Heart right ventricle (tissue), 16 donors: ENCODE results near the gene ADAMTS17. TPM values are rescaled to one million over a fixed set of nuclear protein-coding genes. Genes with fewer than 3 reads are reported as not detected.
"Not testable (repeated sequence)": the region's sequence is repeated elsewhere in the genome, so short reads cannot be mapped to it uniquely, and the experiment has no call there.

Experiments
- ATAC-seq, 8 donors: fragments of 200-7000 bp; cut with Tn5 transposase; one replicate each; pipeline ENCODE4 v1.9.1; 2020; ENCODE audit warnings: mild to moderate bottlenecking in 8 of 8, moderate library complexity in 8 of 8, moderate number of reproducible peaks in 1 of 8
- DNase-seq, 2 donors: peaks; one replicate each; pipeline ENCODE4 v3.0.0-alpha.2; 2020
- H3K27ac ChIP-seq, 10 donors: fragments of 200-600 bp; sonication (generic) in 2 of 10; one replicate each; pipeline versions ENCODE4 v1.5.0 to v1.8.0; 2020 to 2022; ENCODE audit warnings: mild to moderate bottlenecking in 3 of 10
- H3K27me3 ChIP-seq, 7 donors: fragments of 200-600 bp; one replicate each; pipeline ENCODE4 v1.8.0; 2021 to 2022; ENCODE audit warnings: mild to moderate bottlenecking in 2 of 7
- H3K36me3 ChIP-seq, 9 donors: fragments of 200-600 bp; sonication (generic) in 1 of 9; one replicate each; pipeline versions ENCODE4 v1.5.0 to v1.8.0; 2020 to 2022; ENCODE audit warnings: mild to moderate bottlenecking in 2 of 9
- H3K4me1 ChIP-seq, 9 donors: fragments of 200-600 bp; sonication (generic) in 1 of 9; one replicate each; pipeline versions ENCODE4 v1.5.0 to v1.8.0; 2020 to 2022; ENCODE audit warnings: mild to moderate bottlenecking in 4 of 9
- H3K4me3 ChIP-seq, 10 donors: fragments of 200-600 bp; sonication (generic) in 2 of 10; one replicate each; pipeline versions ENCODE4 v1.5.0 to v1.8.0; 2020 to 2022; ENCODE audit warnings: mild to moderate bottlenecking in 7 of 10, moderate library complexity in 2 of 10
- H3K9me3 ChIP-seq, 11 donors: fragments of 200-600 bp in 10 of 11; sonication (generic) in 2 of 11; one replicate each; pipeline versions ENCODE4 v1.5.0 to v1.8.0; 2013 to 2022; ENCODE audit warnings: mild to moderate bottlenecking in 2 of 11, control low read depth in 1 of 11, moderate library complexity in 1 of 11
- CTCF ChIP-seq, 9 donors: fragments of 200-600 bp; sonication (generic) in 2 of 9; IDR thresholded peaks; one replicate each; pipeline versions ENCODE4 v1.5.0 to v1.8.0; 2021 to 2022; ENCODE audit warnings: antibody characterized with exemption in 9 of 9, mild to moderate bottlenecking in 5 of 9, moderate library complexity in 1 of 9
- WGBS, 2 donors: extraction: QIAGEN DNeasy Blood & Tissue Kit; methylation state at CpG; one replicate each; pipeline ENCODE4 v1.1.7; 2013; ENCODE audit warnings: inconsistent platforms in 1 of 2; 5-methylcytosine and 5-hydroxymethylcytosine counted together
- intact Hi-C, 10 donors: fragments of 100-400 bp; cut with DNase I; formaldehyde crosslinking; loops; one replicate each; pipeline versions ENCODE4 v1.11.1 to v1.14.2; 2022
- polyA plus RNA-seq, 2 donors: library from polyadenylated mRNA; stranded (reverse); fragments of 200-250 nt; gene quantifications; one replicate each; pipeline ENCODE4 v1.2.3, GENCODE V29; 2013
- total RNA-seq, 10 donors: library from RNA; stranded (reverse); fragmentation: NEBNext Ultra II Directional in 3 of 10; extraction: Animal tissue kit (Norgen Biotek cat#: 25700) in 3 of 10; gene quantifications; one replicate each; pipeline versions ENCODE4 v1.2.1 to v1.2.4, GENCODE V29; 2021 to 2023
- donor health status: Arrhythmogenic right ventricular cardiomyopathy.
- donor health status: ischemic (EF 13 %, LVEDD 7.1; RV severe dilation, severe dysfunction).
- donor health status: healthy with polysubstance abuse.
- donor health status: DM: no; HTN: yes; CAD: no.
- donor health status: DM: no; HTN: no; CAD: no.
- donor health status: ischemic (EF 25% LVEDD 6.9; RV normal size, moderate dysfunction).
- donor health status: ischemic (EF 25% LVEDD 5.7; RV mildly dilated, moderate dysfunction).
- donor health status: healthy.
- donor health status: DM: yes; HTN: yes; CAD: no.
- donor health status: Ischemic cardiomyopathy.
- donor health status: ischemic (EF 35%, LVEDD 5.7; RV mildly dilated, moderate dysfunction).
- donor health status: nonischemic (EF 11% LVEDD 7.7; RV severe dilation, severe dysfunction).
- donor health status: DM: yes; HTN: yes; CAD: no.
- donor health status: PGD.
- donor health status: ischemic (EF 29% LVEDD 5.4; RV normal size, mild dysfunction).
- donor health status: nonischemic (EF 23%, LVEDD 6.1; RV moderate dilation, normal function).

ADAMTS17 gene
- total and polyA plus RNA-seq, 12 donors = 0.47 to 5.0 (median 1.2) TPM

GRCh38 chr15:100092034-100092433, 249.7 kb downstream of the ADAMTS17 start:
- H3K4me1 ChIP-seq = peaks cover 0 to 5% (median 0%) of the 10 kb centered on the region in 9 donors
- no peak for TF ChIP-seq CTCF (IDR thresholded peaks at IDR 0.05)
- intact Hi-C loops = no loop called here
- DNase-seq = no peak
- H3K27ac ChIP-seq = no peak overlapping the region
- no peak overlapping the region for H3K4me3 ChIP-seq
- H3K36me3 ChIP-seq = no peaks in the 10 kb centered on the region
- H3K27me3 ChIP-seq = no peaks in the 10 kb centered on the region
- ATAC-seq = no peak
- WGBS, 2 donors = 91% methylated on average over 9 of the region's 9 CpGs
- H3K9me3 ChIP-seq = no peaks in the 10 kb centered on the region

GRCh38 chr15:100090411-100090810, 251.4 kb downstream of the ADAMTS17 start:
- Histone ChIP-seq H3K27me3 (no peaks in the 10 kb centered on the region), H3K4me1 (peaks cover 0 to 5% (median 0%) of the 10 kb centered on the region in 9 donors), H3K4me3 (no peak overlapping the region), H3K36me3 (no peaks in the 10 kb centered on the region), H3K27ac (no peak overlapping the region), H3K9me3 (no peaks in the 10 kb centered on the region)
- no peak for DNase-seq
- ATAC-seq = no peak
- no peak for TF ChIP-seq CTCF (IDR thresholded peaks at IDR 0.05)
- intact Hi-C loops = no loop called here
- WGBS, 2 donors = 79 to 84% methylated on average over 11 of the region's 11 CpGs

GRCh38 chr15:100084042-100084821, 257.5 kb downstream of the ADAMTS17 start:
- intact Hi-C loops, H3K27me3 ChIP-seq, ATAC-seq, H3K36me3 ChIP-seq, DNase-seq, H3K4me3 ChIP-seq, H3K27ac ChIP-seq, H3K9me3 ChIP-seq: not testable (repeated sequence)
- 84 to 90% methylated on average over 17 of the region's 17 CpGs for WGBS, 2 donors
- peaks cover 0 to 14% (median 0%) of the 10 kb centered on the region in 9 donors for H3K4me1 ChIP-seq

- DNase-seq (peak; percentile 22 to 30), ATAC-seq (peak; percentile 46 to 94 (median 76))
- Histone ChIP-seq H3K9me3 (no peaks in the 10 kb centered on the region), H3K4me1 (peaks cover 0 to 14% (median 0%) of the 10 kb centered on the region in 9 donors), H3K4me3 (no peak overlapping the region), H3K27me3 (no peaks in the 10 kb centered on the region), H3K27ac (peak overlapping the region in 5 of 10 donors; percentile 13 to 58 (median 22)), H3K36me3 (no peaks in the 10 kb centered on the region)
- intact Hi-C loops = no loop called here
- no peak for TF ChIP-seq CTCF (IDR thresholded peaks at IDR 0.05)
- 34 to 53% methylated on average over 2 of the region's 2 CpGs for WGBS, 2 donors
These were observed 258.2 kb downstream of the ADAMTS17 start for GRCh38 chr15:100083572-100083971.
